Omental fat pad (tissue), 4 donors: ENCODE results near the gene EXD3. TPM values are rescaled to one million over a fixed set of nuclear protein-coding genes. Genes with fewer than 3 reads are reported as not detected.
A peak's percentile ranks its signal among the peaks of the same experiment; 100 is the strongest.
"Not testable (repeated sequence)": the region's sequence is repeated elsewhere in the genome, so short reads cannot be mapped to it uniquely, and the experiment has no call there.

Source experiments
- ATAC-seq: fragments of 150-250 bp; one replicate; pipeline ENCODE4 v1.9.1; 2016; ENCODE audit warnings: mild to moderate bottlenecking, moderate library complexity; ENCODE audit not compliant: low FRiP score
- DNase-seq: peaks from one replicate; pipeline ENCODE4 v3.0.0-alpha.2; 2019; ENCODE audit warnings: low spot score
- total RNA-seq, 4 donors: library from RNA; depleted of rRNA; stranded (reverse); fragments of >200 nt; gene quantifications; one replicate each; pipeline ENCODE4 v1.1.0, GENCODE V29; 2016
- TF ChIP-seq, protein P1 (sequence below), 3 donors: fragments of 450-650 bp; IDR thresholded peaks; one replicate each; pipeline ENCODE4 v1.5.1; 2016 to 2017; ENCODE audit warnings: antibody characterized with exemption in 3 of 3, mild to moderate bottlenecking in 3 of 3, moderate library complexity in 2 of 3

Gene EXD3
- total RNA-seq, 4 donors from 2014 or later = 8.3 to 18.3 (median 10.5) TPM

DNA sequence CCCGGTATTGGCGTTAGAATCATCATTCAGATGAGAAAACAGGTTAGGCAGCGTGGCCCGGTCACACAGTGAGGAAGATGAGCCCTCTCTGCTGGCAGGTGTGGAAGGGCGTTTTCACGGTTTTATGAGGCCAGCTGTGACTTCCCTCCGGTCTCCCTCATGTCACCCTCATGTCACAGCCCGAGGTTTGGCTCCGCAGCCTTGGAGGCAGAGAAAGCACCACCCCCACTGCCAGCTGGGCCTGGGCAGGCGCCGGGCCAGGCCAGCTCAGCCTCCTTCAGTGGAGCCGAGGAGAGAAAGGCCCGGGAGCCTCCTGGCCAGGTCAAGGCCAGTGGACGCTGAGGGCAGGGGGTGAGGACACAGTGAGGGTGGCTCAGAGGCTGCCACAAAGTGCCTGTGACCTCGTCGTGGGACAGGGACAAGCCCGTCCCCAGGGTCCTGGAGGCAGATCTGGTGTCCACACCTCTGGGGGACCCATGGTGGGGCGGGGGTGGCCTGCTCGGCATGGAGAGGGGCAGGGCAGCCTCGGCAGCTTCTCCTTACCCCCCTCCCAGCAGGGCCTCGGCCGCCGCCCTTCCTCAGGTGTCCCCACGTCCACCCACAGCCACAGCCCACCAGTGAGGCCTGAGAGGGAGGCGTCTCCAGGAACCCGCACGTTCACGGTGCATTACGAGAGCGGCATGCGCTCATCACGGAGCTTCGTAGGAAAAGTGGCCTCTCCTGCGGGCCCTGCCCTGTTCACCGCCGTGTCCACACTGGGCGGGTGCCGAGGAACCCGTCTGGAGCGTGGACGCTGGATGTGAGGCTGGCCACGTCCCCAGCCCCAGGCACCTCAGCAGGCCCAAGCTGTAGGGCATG, 32.2 kb downstream of the EXD3 start:
- TF ChIP-seq, protein P1, sequence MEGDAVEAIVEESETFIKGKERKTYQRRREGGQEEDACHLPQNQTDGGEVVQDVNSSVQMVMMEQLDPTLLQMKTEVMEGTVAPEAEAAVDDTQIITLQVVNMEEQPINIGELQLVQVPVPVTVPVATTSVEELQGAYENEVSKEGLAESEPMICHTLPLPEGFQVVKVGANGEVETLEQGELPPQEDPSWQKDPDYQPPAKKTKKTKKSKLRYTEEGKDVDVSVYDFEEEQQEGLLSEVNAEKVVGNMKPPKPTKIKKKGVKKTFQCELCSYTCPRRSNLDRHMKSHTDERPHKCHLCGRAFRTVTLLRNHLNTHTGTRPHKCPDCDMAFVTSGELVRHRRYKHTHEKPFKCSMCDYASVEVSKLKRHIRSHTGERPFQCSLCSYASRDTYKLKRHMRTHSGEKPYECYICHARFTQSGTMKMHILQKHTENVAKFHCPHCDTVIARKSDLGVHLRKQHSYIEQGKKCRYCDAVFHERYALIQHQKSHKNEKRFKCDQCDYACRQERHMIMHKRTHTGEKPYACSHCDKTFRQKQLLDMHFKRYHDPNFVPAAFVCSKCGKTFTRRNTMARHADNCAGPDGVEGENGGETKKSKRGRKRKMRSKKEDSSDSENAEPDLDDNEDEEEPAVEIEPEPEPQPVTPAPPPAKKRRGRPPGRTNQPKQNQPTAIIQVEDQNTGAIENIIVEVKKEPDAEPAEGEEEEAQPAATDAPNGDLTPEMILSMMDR (IDR thresholded peaks at IDR 0.05) = no peak
- DNase-seq (no peak), ATAC-seq (peak; percentile 2)

DNA sequence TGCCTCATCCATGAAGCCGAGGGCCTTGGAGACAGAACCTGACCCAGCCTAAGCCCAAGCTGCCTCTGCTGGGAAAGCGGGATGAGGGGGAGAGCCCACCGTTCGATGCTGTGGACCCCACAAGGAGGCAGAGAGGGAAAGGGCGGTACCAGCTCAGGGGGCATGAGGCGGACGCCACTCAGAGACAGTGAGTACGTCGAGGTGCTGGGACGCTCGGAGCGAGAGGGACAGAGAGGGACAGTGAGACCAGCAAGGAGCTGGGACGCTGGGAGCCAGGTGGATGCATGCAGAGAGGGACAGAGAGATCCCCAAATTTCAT, 33.6 kb downstream of the EXD3 start:
- TF ChIP-seq, protein P1 (IDR thresholded peaks at IDR 0.05) = no peak
- ATAC-seq = no peak

DNA sequence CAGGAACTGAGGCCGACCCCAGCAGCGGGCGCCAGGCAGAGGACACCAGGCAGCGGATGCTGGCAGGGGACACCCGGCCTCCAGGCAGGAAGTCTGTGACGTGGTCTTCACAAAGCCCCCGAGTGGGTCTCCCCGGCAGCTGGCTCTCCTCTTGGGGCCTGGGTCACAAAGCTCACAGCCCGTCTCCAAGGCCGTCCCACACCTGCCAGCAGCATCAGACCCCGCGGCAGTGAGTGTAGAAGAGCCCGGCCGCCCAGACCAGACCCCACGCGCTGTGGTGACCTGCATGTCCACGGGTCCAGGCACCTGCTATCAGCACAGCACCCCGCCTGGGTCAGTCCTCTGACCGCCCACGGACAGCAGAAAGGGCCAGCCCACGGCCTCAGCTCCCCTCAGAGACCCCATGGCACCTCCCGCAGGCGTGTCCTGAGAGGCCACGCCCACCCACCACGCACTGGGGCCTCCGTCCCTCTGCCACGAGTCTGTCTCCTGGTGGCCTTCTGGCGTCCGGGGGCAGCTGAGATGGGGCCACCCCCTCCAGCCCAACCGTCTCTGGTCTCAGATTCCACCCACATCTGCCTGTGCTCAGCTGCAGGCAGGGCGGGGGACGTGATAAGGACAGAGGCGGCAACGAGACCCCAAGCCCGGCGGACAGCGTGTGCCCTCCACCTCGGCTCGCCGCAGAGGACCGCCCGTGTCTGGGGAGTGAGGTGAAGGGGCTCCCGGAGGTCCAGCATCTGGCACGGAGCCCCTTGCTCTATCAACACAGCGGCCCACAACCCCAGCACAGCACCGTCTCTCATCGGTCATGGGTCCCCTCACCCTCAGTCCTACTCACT, 34.2 kb downstream of the EXD3 start:
- DNase-seq (no peak), ATAC-seq (no peak)
- TF ChIP-seq, protein P1 (IDR thresholded peaks at IDR 0.05) = no peak

More for the DNA sequence above, 33.6 kb downstream of the EXD3 start:
- no peak for DNase-seq

DNA sequence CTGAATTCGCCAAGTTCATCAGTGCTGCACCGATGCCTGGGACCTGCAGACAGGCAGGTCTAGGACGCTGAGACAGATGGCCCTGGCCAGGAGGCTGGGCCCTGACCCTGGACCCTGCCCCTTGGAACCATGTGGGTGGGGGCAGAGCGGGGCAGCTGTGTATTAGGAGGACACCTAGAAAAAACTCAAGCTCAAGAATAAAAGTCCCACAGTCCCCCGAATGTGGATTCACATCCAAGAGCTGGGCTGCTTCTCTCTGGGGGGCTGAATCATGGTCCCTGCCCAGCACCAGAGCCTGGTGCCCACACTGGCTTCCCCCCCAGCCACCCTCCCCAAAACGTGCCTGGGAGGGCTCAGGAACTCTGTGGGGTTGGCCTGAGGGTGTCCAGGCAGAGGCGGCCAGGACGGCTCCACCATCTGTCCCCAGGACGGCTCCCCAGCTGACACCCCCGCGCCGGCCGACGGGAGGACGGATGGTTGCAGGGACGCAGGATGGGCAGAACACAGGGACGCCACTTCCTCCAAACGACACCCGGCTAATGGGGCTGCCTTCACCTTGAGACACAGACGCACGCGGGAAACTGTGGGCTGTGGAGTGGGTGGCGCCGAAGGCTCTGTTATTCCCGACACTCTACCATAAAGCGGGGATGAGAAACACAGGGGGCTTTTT, 34.9 kb downstream of the EXD3 start:
- DNase-seq (no peak), ATAC-seq (no peak)
- TF ChIP-seq, protein P1 (IDR thresholded peaks at IDR 0.05) = no peak

DNA sequence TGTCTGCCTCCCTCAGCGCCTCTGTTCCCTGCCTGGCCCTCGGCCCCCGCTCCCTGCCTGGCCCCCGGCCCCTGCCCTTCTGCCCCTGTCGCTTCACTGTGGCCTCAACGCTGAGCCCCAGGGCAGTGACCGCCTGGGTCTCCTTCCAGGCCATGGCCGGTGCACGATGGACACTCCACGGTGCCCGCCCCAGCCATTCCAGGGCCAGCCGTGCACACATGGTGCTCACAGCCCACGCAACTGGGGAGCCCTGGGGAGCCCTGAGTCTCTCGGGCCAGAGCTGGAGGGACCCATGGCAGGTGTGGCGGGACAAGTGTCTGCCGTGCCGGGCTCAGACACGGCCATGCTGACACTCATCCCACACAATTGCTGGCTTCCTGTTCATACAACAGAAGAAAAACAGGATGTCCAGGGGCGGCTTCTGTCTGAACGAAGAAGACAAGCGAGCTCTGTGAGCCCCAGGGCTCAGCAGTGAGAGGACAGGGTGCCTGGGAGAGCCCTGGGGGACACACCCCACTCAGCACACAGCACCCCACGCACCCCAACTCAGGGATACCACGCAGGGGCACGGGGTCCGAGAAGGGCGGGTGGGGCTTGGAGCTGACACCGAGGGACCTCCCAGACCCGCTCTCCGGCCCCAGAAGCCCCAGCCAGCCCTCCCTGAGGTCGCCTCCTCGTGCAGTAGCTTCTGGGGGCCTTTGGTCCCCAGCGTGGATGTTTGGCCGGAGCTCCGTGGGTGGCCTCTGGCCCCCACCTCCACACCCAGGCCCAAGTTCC, 35.7 kb downstream of the EXD3 start:
- DNase-seq = no peak
- TF ChIP-seq, protein P1 (IDR thresholded peaks at IDR 0.05) = no peak
- ATAC-seq = no peak

DNA sequence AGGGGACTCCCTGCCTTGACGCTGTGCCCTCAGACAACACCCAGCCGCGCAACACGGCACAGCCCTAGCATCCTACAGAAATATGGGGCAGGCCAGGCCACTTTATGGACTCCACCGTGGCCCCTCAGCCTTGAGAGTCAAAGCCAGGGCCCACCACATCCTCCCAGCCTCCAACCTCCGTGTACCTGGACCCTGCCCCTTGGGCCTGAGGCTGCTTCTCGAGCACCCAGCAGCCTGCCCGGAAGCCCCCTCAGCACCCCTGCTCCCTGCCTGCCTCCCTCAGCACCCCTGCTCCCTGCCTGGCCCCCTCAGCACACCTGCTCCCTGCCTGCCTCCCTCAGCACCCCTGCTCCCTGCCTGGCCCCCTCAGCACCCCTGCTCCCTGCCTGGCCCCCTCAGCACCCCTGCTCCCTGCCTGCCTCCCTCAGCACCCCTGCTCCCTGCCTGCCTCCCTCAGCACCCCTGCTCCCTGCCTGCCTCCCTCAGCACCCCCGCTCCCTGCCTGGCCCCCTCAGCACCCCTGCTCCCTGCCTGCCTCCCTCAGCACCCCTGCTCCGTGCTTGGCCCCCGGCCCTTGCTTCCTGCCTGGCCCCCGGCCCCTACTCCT, 36.4 kb downstream of the EXD3 start:
- not testable (repeated sequence) for ATAC-seq, DNase-seq
